ENCODE measurements around the gene ERC1.
"Not testable (repeated sequence)": the region's sequence is repeated elsewhere in the genome, so short reads cannot be mapped to it uniquely, and the experiment has no call there.

The ERC1 gene

DNA sequence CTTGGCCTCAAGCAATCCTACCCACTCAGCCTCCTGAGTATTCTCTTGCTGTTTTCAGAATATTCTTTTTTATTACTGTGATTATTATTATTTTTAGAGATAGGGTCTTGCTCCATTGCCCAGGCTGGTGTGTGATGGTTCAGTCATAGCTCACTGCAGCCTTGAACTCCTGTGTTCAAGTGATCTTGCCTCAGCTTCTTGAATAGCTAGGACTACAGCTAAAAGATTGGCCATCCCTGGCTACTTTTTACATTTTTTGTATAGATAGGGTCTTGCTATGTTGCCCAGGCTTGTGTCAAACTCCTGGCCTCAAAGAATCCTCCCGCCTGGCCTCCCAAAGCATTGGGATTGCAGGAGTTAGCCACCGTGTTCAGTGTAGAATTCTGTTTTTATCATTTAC lies 73.3 kb downstream of the ERC1 start:
- H3K4me3 ChIP-seq: no peak overlapping the region
- no peak overlapping the region for H3K27ac ChIP-seq

GRCh38 chr12:1065629-1066028 lies 74.6 kb downstream of the ERC1 start:
- Histone ChIP-seq H3K27ac (no peak overlapping the region), H3K4me3 (no peak overlapping the region)

DNA sequence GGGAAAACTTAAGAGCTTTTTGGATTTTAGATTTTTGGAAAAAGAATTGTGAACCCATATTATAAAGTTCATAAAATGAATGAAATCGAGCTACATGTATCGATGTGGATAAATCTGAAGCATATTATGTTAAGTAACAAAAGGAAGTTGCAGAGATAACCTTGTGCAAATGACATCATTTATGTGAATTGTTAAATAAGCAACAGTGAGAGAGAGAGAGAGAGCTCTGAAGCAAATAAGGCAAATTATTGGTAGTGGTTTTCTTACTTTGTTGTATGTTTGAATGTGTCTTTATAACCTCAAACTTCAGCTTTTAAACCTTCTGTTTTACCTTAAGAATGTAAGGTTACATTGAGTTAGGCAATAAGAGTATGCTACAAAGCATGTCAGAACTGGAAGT lies 78.8 kb downstream of the ERC1 start:
- Histone ChIP-seq H3K4me3 (no peak overlapping the region), H3K27ac (no peak overlapping the region)

- Histone ChIP-seq H3K27ac (no peak overlapping the region), H3K4me3 (no peak overlapping the region)
Observed at GRCh38 chr12:1071182-1071581, 80.2 kb downstream of the ERC1 start.

DNA sequence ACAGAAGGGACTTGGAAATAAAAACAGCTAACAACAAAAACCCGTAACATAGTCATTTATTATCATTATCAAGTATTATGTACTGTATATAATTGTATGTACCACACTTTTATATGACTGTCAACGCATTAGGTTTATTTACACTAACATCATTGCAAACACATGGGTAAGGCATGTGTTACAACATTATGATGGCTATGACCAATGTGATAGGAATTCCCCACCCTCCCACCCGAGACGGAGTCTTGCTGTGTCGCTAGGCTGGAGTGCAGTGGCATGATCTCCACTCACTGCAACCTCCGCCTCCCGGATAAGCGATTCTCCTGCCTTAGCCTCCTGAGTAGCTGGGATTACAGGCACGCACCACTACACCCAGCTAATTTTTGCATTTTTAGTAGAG lies 82.6 kb downstream of the ERC1 start:
- no peak overlapping the region for H3K27ac ChIP-seq
- no peak overlapping the region for H3K4me3 ChIP-seq

DNA sequence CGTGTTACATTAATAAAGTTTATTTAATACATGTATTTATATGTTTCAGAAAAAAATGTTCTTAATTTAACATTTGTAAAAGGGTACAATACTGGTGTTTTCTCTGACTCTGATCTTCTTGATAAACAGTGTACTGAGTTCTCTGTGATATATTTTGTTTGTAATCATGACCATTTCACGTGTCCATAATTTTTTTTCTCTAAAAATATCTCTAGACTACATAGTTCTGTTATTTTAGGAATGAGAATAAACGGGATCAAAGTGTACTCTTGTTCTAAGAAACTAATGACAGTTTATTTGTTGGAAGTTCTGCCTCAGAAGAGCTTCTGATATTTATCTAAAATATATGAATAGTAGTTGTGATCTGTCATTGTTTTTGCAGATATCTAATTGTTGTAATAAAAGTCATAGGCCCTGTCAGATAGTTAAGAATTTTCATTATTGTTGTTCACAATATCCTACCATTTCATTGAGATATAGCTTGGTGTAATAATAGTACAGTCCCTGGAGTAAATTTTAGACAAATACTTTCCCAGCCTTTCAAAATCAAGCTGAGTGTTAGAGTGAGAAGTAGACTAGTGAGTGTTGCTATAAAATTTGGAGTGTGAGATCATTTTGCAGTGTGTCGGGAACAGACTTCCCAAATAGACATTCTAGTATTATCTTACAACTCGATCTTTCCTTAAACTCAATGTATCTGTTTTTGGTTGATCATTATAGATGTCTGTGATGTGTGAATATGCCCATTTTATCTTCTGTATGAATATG lies 86.2 kb downstream of the ERC1 start:
- Histone ChIP-seq H3K27ac (no peak overlapping the region), H3K4me3 (no peak overlapping the region)

- Histone ChIP-seq H3K4me3 (no peak overlapping the region), H3K27ac (no peak overlapping the region)
Observed at GRCh38 chr12:1078002-1078401, 87.0 kb downstream of the ERC1 start.

- no peak overlapping the region for H3K4me3 ChIP-seq
- no peak overlapping the region for H3K27ac ChIP-seq
Observed at GRCh38 chr12:1080520-1081223, 89.6 kb downstream of the ERC1 start.

DNA sequence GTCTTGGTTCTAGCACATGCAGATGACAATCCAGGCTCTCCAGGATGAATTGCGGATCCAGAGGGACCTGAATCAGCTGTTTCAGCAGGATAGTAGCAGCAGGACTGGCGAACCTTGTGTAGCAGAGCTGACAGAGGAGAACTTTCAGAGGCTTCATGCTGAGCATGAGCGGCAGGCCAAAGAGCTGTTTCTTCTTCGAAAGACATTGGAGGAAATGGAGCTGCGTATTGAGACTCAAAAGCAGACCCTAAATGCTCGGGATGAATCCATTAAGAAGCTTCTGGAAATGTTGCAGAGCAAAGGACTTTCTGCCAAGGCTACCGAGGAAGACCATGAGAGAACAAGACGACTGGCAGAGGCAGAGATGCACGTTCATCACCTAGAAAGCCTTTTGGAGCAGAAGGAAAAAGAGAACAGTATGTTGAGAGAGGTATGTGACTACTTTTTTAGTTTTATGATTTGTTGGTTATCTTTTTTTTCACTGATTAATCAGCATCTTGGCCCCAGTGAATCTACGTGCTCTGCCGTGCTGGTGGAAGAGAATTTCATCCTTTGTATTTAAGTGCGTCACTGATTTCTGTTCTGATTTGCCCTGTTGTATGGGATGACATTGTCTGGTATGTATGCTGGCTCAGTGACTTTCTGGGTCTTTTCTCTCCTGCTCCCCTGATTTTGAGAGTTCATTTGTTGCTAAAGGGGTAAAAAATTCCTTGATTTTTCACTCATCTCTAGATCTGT lies 92.3 kb downstream of the ERC1 start:
- peak overlapping the region in 4 of 21 experiments; percentile 6 to 51 (median 33) for H3K27ac ChIP-seq

DNA sequence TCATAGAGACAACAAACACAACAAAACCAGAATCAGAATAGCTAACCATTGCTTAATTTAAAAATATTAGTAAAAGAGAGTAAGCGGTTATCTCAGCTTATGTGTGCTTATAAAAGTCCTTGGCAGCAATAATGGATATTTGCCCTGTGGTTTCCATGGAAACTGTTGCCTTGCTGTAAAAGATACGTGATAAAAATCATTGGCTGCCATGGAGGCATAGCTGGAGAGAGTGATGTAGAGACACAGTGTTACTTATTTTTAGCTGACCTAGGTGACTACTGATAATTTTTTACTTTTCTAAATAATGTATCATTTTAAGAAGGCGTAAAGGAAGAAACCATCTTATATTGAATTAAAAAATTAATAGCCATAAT lies 92.9 kb downstream of the ERC1 start:
- Histone ChIP-seq H3K27ac (peak overlapping the region in 2 of 21 experiments; percentile 6 to 34), H3K4me3 (no peak overlapping the region)

More for the DNA sequence above, 92.3 kb downstream of the ERC1 start:
- H3K4me3 ChIP-seq: no peak overlapping the region

DNA sequence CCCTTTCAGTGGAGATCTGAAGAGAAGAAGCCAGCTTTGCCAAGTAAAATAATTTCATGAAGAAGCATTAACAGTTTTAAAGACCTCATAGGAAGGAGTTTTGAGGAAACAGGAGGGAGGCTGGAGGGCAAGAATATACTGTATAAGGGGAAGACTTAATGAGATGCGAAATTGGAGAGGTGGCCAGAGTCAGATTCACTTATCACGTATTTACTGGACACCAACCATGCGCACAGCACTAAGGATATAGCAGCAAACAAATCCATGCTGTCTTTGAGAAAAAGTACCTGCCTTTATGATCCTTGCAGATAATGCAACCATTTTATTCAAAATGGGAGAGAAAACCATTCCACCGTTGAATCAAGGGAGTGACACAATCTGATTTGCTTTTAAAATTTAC lies 100.3 kb downstream of the ERC1 start:
- Histone ChIP-seq H3K4me3 (no peak overlapping the region), H3K27ac (no peak overlapping the region)

- no peak overlapping the region for H3K27ac ChIP-seq
- H3K4me3 ChIP-seq: no peak overlapping the region
Observed at GRCh38 chr12:1093166-1093751, 102.2 kb downstream of the ERC1 start.

DNA sequence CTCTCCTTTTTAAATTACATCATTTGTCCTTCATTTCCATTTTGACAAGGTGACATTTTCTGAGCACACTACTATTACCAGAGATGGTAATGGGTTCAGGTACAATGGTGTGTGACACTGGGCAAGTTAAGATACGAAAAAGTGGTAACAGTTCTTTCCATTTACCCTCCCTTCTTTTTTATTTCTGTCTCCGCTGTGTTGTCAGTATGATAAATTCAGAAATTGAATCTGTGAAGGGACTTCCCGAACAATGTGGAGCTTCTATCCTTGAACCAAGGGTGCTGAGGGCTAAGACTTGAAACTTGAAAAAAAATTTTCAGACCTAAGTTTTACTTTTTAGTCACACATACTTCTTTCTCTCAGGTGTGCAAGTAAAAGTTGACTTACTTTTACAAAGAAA lies 103.7 kb downstream of the ERC1 start:
- no peak overlapping the region for H3K4me3 ChIP-seq
- H3K27ac ChIP-seq: no peak overlapping the region

DNA sequence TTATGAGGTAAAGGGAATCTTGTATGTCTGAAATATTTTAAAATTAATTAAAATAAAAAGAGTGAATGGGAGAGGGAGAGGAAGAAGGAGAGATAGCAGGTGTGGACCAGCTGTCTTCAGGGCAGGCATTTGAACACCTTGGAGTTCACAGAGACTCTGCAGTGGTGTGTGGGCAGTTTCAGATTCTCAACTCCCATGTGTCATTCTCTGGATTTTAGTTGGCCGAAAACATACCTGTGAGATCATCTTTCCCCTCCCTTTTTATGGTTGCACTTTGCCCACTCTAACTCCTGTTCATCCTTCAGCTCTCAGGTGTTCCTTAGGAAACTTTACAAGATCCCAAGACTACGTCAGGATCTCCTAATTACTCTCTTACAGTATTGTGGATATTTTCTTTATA lies 108.1 kb downstream of the ERC1 start:
- Histone ChIP-seq H3K4me3 (no peak overlapping the region), H3K27ac (no peak overlapping the region)

GRCh38 chr12:1099618-1100017 lies 108.6 kb downstream of the ERC1 start:
- not testable (repeated sequence) for H3K27ac ChIP-seq

DNA sequence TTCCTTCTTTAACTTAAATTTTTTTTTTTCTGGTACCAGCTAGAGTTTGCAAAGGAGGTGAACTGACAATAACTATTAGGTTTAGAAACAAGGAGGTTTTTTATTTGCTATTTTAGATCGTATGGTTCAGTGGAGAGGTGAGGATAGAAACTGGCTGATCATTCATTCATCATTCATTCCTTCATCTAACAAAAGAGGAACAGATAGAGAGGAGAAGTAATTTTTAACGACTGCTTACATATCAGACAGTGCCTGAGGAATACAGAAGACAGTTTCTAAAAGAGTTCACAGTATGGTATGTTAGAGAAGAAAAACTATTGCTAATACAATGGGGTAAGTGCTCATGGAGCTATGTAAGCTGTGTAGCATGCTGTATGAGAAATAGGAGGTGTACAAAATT lies 111.1 kb downstream of the ERC1 start:
- Histone ChIP-seq H3K27ac (no peak overlapping the region), H3K4me3 (no peak overlapping the region)

More at GRCh38 chr12:1099618-1100017, 108.6 kb downstream of the ERC1 start:
- not testable (repeated sequence) for H3K4me3 ChIP-seq

- no peak overlapping the region for H3K4me3 ChIP-seq
- no peak overlapping the region for H3K27ac ChIP-seq
Observed at GRCh38 chr12:1102791-1103450, 111.9 kb downstream of the ERC1 start.

GRCh38 chr12:1103632-1104031 lies 112.6 kb downstream of the ERC1 start:
- Histone ChIP-seq H3K4me3 (no peak overlapping the region), H3K27ac (no peak overlapping the region)

GRCh38 chr12:1104088-1104800 lies 113.2 kb downstream of the ERC1 start:
- Histone ChIP-seq H3K27ac (no peak overlapping the region), H3K4me3 (no peak overlapping the region)
